Activated CD4-positive, alpha-beta T cell treated with anti-CD3 and anti-CD28 coated beads for 4 hours (primary cell): ENCODE measurements around the gene TRIP4.
"Not testable (repeated sequence)": the region's sequence is repeated elsewhere in the genome, so short reads cannot be mapped to it uniquely, and the experiment has no call there.

Source experiments
- DNase-seq, 2 donors: peaks; one replicate each; pipeline ENCODE4 v3.0.0-alpha.2; 2020

TRIP4 gene

DNA sequence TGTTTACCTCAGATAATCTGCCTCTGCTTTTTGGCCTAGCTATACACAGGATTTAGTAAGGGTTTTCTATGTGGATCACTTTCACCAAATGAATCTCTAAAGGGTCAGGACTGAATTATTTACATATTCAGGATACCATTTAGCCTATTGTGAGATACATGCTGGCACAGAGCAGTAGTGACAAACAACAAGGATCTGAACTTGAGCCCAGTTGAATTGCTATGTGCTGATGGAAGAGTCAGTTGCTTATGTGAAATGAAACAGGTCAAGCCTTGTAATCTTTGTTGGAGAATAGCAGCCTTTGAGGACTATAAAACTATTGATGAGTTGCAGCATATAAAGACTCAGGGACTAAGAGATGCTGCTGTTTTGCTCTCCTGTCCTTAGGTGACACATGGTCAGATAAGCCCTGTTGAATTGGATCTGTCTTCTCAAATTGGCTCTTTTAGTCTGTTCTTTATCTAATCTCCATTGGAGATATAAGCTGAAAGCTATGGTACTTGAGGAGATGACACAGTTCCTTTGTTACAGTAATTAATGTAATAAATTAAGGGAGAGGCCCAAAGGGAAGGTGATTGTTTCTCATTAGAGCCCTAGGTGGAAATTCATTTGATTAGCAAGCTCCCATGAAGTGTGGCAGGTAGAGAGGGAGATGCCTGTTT, 103.1 kb downstream of the TRIP4 start:
- no peak for DNase-seq

DNA sequence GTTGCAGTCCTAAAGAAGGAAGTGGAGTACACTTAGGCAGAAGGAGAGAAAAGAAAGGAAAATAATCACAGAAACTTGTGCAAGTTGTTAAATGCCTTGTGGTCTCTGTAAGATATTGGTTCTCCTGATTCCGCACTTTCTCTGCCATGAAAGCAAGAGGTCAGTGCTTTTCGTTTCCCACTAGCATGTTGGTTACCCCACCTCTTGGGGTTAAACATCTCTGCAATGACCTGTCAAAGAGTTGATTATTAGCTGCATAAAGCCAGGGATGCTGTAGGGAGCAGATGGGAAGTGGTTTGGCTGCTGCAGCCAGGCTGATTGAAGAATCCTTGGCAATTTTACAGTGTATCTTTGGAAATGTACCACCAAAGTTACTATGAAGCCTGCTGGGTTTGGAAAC, 106.0 kb downstream of the TRIP4 start:
- DNase-seq: no peak

DNA sequence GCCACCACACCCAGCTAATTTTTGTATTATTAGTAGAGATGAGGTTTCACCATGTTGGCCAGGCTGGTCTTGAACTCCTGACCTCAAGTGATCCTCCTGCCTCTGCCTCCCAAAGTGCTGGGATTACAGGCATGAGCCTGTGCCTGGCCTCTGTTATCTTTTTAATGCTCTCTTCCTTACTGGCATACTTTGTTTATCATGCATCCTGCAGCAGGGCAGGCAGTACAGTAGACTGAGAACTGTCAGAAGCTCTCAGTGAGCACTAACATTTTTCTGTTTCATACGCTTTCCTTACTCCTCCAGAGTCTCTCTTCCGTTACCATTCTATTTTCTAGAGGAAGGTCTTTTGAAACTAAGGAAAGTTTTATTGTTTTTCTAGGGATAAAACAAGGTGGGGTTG, 108.3 kb downstream of the TRIP4 start:
- not testable (repeated sequence) for DNase-seq

DNA sequence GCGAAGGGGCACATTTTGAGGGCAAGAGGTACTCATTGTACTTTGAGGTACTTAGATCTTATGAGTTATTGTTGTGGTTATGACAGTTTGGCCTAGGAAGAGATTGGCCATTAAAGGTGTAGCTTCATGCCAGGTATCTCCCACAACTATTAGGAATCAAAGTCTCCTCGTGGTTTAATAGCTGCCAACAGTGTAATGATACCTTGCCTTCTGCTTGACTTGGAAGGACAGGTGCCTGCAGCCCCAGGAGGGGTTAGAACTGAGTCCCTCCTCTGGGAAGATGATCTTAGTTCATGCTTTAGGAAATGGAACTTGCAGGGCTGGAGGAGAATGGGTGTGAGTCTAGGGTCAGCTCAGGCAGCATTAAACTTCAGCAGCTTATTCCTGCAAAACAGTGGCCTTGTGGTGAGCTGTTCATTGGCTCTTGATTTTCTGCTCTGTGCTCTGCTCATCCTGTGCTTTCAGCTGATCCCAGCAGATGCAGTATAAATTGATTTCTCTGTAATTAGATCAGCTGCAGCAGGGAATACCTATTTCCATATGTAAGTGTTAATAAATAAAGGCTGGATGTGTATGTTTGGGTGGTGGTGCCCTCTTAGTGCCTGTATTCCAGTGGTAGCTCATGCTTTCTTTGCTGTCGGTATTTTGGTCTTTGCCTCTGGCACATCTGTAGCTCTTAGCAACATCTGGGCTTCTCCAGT, 113.2 kb downstream of the TRIP4 start:
- no peak for DNase-seq

DNA sequence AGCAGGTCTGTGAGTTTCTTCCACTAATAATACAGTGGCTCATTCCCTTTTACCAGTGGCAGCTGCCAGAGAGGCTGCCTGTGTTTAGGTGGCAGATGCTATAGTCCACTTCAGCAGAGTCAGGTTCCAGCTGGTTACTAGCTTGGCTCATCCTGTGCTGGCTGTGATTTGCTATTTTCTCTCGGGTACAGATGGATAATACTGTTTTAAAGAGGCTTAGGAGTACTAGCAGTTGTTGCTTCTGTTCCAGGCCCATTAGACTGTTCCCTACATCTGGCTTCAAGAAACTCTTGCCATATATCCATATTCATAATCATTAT, 113.7 kb downstream of the TRIP4 start:
- no peak for DNase-seq

DNA sequence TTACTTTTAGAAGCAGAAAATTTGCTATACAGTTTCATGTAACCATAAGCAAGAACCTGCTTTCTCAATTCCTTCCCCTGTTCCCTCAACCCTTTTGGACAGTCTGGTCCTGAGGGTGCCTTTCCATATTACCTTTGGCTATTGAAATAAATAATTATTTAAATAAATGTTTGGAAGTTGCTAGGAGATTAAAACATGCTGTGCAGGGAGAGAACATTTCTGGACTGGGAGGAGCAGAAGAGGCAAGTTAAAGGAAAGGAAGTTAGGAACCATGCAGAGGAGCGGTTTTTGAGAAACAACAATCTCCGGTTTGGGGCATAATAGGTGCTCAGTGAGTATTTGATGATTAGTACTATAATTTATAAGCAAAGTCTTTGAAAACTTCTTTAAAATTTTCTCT, 114.5 kb downstream of the TRIP4 start:
- DNase-seq: no peak

DNA sequence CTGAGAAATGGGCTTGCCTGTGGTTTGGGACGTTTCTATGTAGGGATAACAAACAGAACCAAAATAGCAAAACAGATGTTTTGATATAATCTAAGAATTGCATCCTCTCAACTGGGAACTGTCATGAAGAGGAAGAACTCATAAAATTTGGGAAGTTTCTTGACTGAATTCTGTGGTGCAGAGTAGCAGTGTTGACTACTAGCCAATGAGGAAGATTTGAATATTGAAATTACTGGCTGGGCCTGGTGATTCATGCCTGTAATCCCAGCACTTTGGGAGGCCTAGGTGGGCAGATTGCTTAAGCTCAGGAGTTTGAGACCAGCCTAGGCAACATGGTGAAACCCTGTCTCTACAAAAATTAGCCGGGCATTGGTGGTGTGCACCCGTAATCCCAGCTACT, 114.9 kb downstream of the TRIP4 start:
- DNase-seq: no peak

DNA sequence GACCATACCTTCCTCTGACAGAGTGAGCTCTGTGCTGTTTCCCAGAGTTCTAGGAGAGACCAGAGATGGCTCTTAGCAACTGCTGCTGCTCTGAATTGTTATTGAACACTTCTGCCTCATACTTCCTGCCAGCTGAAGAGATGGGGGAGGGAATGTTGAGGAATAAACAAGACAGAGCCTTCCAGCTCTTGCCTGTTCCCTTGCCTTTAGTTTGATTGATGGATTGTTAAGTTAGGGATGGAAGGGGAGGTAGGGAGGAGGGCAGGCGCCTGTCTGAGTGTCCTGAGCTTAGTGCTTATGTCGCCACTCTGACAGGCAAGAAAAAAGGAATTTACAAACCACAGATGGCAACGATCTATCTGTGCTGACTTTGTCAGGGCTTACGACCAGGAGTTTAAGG, 115.6 kb downstream of the TRIP4 start:
- no peak for DNase-seq

DNA sequence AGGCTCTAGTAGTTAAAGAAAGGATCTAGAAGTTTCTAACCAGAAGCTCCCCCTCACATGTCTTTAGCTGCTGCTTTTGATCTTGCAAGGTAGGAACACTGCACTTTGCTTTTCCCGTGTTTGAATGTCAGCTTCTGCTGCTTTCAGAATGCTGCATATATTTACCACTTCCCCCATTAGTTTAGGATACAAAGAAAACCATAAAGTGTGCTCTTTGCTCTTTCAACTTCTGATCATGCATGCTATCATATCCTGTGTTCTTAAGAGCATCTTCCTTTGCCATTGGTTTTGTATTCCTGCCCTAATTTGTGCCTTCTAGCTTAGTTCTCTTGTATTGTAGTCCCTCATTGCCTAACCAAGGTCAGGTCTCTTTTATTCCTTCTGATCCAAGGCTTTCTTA, 116.0 kb downstream of the TRIP4 start:
- DNase-seq: no peak
